Thyroid gland (tissue), 4 donors: ENCODE data around the gene WDCP. TPM values are rescaled to one million over a fixed set of nuclear protein-coding genes. Genes with fewer than 3 reads are reported as not detected.

ENCODE experiments used
- DNase-seq, 2 donors: peaks; one replicate each; pipeline ENCODE4 v3.0.0-alpha.2; 2019
- H3K27ac ChIP-seq, 3 donors: fragments of 200-600 bp; sonication (generic); 1 replicate in 2 of 3; 2 replicates in 1 of 3; pipeline ENCODE4 v1.5.1; 2016 to 2019; ENCODE audit warnings: mild to moderate bottlenecking in 1 of 3, moderate library complexity in 1 of 3
- H3K27me3 ChIP-seq: fragments of 200-600 bp; sonication (generic); one replicate; pipeline ENCODE4 v1.5.1; 2019
- H3K36me3 ChIP-seq, 2 donors: fragments of 200-600 bp; sonication (generic); one replicate each; pipeline ENCODE4 v1.5.1; 2016 to 2019
- H3K4me1 ChIP-seq, 2 donors: fragments of 200-600 bp; sonication (generic); one replicate each; pipeline ENCODE4 v1.5.1; 2017 to 2019
- H3K4me3 ChIP-seq, 3 donors: fragments of 200-600 bp; sonication (generic); replicated peaks in 1 of 3; 1 replicate in 2 of 3; 2 replicates in 1 of 3; pipeline ENCODE4 v1.5.1; 2016; ENCODE audit warnings: mild to moderate bottlenecking in 1 of 3
- H3K9me3 ChIP-seq: fragments of 200-600 bp; sonication (generic); one replicate; pipeline ENCODE4 v1.5.1; 2017
- POLR2A ChIP-seq, 2 donors: fragments of 450-650 bp; IDR thresholded peaks; one replicate each; pipeline ENCODE4 v1.6.1; 2017; ENCODE audit warnings: antibody characterized with exemption in 2 of 2, mild to moderate bottlenecking in 2 of 2, moderate library complexity in 1 of 2
- WGBS, 2 donors: methylation state at CpG; one replicate each; pipeline ENCODE4 v1.1.5; 2017; 5-methylcytosine and 5-hydroxymethylcytosine counted together
- intact Hi-C: fragments of 100-400 bp; cut with DNase I; formaldehyde crosslinking; loops from one replicate; pipeline ENCODE4 v1.15.1; 2023
- total RNA-seq, 4 donors: library from RNA; depleted of rRNA; stranded (reverse); fragments of >200 nt; gene quantifications; one replicate each; pipeline ENCODE4 v1.2.3, GENCODE V29; 2016
- TF ChIP-seq, protein P1 (sequence below), 6 experiments: fragments of 200-600 bp in 3 of 6; fragments of 450-650 bp in 3 of 6; sonication (generic) in 3 of 6; IDR thresholded peaks; one replicate each; pipeline ENCODE4 v1.5.1; 2016 to 2019; ENCODE audit warnings: antibody characterized with exemption in 6 of 6, mild to moderate bottlenecking in 2 of 6, inconsistent platforms in 1 of 6, moderate library complexity in 1 of 6

Gene WDCP
- total RNA-seq, 4 donors from 2014 or later: 3.0 to 6.0 (median 4.6) TPM

DNA sequence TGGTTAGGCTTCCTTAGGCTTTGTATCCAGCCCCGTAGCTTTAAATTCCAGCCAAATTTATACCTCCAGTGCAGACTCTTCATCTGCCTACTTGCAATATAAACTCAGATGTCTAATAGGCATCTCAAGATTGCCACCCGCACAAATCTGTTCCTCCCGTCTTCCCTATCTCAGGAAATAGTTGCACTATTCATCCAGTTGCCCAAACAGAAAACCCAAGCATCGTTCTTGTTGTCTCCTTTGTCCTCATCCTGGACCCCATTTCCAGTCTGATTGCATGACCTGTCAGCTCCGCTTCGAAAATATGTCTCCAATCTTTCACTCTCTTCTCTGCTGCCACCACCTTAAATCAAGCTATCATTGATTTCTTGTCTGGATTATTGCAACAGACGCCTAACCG is 4.6 kb upstream of the WDCP start:
- intact Hi-C loops: no loop called here
- 88% methylated on average over 8 of the region's 8 CpGs for WGBS, 2 donors
- TF ChIP-seq POLR2A (IDR thresholded peaks at IDR 0.05): no peak
- TF ChIP-seq, protein P1, sequence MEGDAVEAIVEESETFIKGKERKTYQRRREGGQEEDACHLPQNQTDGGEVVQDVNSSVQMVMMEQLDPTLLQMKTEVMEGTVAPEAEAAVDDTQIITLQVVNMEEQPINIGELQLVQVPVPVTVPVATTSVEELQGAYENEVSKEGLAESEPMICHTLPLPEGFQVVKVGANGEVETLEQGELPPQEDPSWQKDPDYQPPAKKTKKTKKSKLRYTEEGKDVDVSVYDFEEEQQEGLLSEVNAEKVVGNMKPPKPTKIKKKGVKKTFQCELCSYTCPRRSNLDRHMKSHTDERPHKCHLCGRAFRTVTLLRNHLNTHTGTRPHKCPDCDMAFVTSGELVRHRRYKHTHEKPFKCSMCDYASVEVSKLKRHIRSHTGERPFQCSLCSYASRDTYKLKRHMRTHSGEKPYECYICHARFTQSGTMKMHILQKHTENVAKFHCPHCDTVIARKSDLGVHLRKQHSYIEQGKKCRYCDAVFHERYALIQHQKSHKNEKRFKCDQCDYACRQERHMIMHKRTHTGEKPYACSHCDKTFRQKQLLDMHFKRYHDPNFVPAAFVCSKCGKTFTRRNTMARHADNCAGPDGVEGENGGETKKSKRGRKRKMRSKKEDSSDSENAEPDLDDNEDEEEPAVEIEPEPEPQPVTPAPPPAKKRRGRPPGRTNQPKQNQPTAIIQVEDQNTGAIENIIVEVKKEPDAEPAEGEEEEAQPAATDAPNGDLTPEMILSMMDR (IDR thresholded peaks at IDR 0.05): no peak
- no peak overlapping the region for H3K4me3 ChIP-seq
- no peak for DNase-seq
- no peaks in the 10 kb centered on the region for H3K9me3 ChIP-seq
- H3K27ac ChIP-seq: no peak overlapping the region
- no peaks in the 10 kb centered on the region for H3K36me3 ChIP-seq
- peaks cover 8 to 12% of the 10 kb centered on the region in 2 donors for H3K4me1 ChIP-seq
- no peaks in the 10 kb centered on the region for H3K27me3 ChIP-seq

DNA sequence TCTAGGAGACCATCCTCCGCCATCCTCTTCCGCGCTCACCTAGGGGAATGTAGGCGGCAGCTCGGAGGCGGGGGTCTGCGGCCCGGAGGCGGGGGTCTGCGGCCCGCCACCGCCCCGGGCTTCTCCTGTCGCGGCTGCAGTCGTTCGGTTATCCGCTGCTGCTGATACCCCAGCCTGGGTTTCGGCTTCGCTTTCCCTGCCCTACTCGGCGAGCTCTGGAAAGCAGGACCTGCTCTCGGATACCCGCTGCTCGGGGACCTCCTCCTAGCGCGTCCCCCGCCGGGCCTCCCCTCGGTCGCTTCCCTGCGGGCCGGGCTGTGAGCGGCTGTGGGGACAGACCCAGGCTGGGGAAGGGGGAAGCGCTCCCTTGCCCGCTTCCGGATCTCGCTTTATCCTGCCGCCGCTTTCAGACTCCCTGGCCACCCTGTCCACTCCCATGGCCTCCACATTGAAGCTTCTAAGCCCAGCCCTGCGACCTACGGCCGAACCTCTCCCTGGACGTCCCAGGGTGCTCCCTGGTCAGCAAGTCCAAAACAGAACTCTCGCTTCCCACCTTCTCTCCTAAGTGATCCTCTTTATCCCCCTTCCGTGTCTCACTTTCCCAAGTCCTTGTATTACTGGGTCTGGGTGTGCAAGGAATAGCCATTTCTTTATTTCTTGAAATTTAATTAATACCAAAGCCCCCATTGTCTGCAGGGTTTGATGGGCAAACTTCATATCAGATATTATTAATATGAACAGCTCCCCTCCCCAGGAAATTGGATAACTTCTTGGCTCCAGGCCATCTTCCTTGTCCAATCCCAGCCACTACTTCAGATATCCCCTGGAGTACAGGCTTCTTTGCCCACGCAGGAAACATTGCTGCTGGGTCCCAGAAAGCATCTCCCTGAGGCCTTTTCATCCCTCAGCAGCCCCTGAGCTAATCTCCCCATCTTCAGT is 3.1 kb upstream of the WDCP start:
- H3K9me3 ChIP-seq: no peaks in the 10 kb centered on the region
- H3K4me1 ChIP-seq: peaks cover 8 to 18% of the 10 kb centered on the region in 2 donors
- WGBS, 2 donors: 6 to 10% methylated on average over 19 to 27 of the region's 47 CpGs
- no peaks in the 10 kb centered on the region for H3K36me3 ChIP-seq
- intact Hi-C loops: no loop called here
- peak overlapping the region; percentile 67 to 79 (median 77) for H3K4me3 ChIP-seq
- H3K27me3 ChIP-seq: no peaks in the 10 kb centered on the region
- peak overlapping the region in 2 of 3 donors; percentile 56 to 61 for H3K27ac ChIP-seq
- peak; percentile 18 to 24 for DNase-seq
- no peak for TF ChIP-seq POLR2A (IDR thresholded peaks at IDR 0.05)
- TF ChIP-seq, protein P1 (IDR thresholded peaks at IDR 0.05): no peak

DNA sequence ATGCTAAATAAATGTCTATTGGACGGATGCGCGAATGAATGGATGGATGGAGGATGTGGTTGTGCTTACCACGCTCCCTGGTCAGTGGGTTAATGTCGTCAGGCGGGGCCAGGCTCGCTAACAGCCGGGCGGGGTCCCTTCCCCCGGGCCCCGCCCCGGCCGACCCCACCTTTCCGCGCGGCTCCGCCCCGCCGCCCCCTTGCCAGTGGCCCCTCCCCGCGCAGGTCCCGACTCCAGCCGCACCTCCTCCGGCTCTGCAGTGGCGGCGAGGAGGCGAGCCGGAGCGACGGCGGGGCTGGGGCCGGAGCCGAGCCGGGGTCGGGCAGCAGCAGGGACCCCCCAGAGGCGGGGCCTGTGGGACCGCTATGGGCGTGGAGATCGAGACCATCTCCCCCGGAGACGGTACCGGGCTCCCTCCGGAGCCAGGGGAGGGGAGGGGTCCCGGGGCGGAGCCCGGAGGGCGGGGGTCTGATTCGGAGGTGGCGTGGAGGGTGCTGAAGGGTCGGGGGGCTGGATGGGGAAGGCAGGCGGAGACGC is 2.4 kb upstream of the WDCP start, which contains the start of gene FKBP1B:
TSS of gene FKBP1B (plus strand) at position 257 of the 537 bp plus-strand sequence. CDS start at position 366, 109 bp downstream.
- H3K27ac ChIP-seq: peak within 1 kb of the TSS in 2 of 3 donors; percentile 56 to 61
- H3K9me3 ChIP-seq: no peaks in the 10 kb centered on the region
- WGBS, 2 donors: 1 to 2% methylated on average over 5 to 14 of the region's 52 CpGs
- intact Hi-C loops: no loop called here
- H3K4me1 ChIP-seq: peaks cover 8 to 18% of the 10 kb centered on the region in 2 donors
- DNase-seq: peak; percentile 59 to 67
- no peaks in the 10 kb centered on the region for H3K27me3 ChIP-seq
- H3K36me3 ChIP-seq: no peaks in the 10 kb centered on the region
- peak in 1 of 2 donors; percentile 69 for TF ChIP-seq POLR2A (IDR thresholded peaks at IDR 0.05)
- TF ChIP-seq, protein P1 (IDR thresholded peaks at IDR 0.05): no peak
- peak within 1 kb of the TSS; percentile 67 to 79 (median 77) for H3K4me3 ChIP-seq

DNA sequence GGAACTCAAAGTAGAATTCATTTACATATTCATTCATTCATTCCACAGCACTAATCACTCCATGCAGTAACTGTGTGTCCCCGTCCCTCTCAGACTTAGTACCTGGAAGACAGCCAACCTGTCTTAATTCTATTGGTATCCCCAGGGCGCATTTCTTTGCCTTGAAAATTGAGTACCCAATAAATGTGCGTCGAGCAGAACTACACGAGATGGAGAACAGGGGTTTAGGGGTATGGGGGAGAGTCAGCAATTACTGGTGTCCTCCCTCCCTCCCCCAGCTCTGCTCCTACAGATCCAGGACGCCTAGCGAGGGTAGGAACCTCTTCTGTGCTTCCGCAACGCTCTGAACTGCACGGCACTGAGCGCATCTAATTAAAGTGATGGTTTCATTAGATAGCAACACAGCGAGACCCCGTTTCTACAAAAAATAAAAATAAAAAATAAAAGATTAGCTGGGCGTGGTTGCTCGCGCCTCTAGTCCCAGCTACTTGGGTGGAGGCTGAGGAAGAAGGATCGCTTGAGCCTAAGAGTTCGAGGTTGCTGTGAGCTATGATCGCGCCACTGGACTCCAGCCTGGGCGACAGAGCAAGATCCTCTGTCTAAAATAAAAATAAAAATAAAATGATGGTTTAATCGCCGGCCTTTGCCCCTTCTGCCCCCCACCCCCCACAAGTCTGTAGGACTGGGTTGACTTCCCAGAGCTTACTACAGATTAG is 1.7 kb upstream of the WDCP start:
- intact Hi-C loops: no loop called here
- TF ChIP-seq, protein P1 (IDR thresholded peaks at IDR 0.05): no peak
- TF ChIP-seq POLR2A (IDR thresholded peaks at IDR 0.05): no peak
- H3K27me3 ChIP-seq: no peaks in the 10 kb centered on the region
- no peak overlapping the region for H3K27ac ChIP-seq
- WGBS, 2 donors: 24 to 27% methylated on average over 23 of the region's 23 CpGs
- DNase-seq: no peak
- H3K36me3 ChIP-seq: no peaks in the 10 kb centered on the region
- peaks cover 8 to 18% of the 10 kb centered on the region in 2 donors for H3K4me1 ChIP-seq
- peak overlapping the region in 2 of 3 donors; percentile 67 to 79 for H3K4me3 ChIP-seq
- H3K9me3 ChIP-seq: no peaks in the 10 kb centered on the region
